HEK293 (cell line): ENCODE results near the gene LRFN4.

Experiments used
- CTCF ChIA-PET: fragments of 350-600 bp; formaldehyde crosslinking; extraction: SDS; loops from one replicate; lab custom pipeline; 2021; ENCODE audit warnings: antibody characterized with exemption; lab: Yijun Ruan, JAX
- POLR2A ChIA-PET: fragments of 300-600 bp; formaldehyde crosslinking; extraction: SDS; loops from one replicate; lab custom pipeline; 2020; ENCODE audit warnings: antibody characterized with exemption, inconsistent platforms; lab: Yijun Ruan, JAX
- H3K27ac ChIP-seq: fragments of 200-500 bp; sonication (Bioruptor generic); 2 replicates; pipeline ENCODE4 v1.5.1; 2014; ENCODE audit warnings: low read depth, low read length, control low read depth, inconsistent platforms; ENCODE audit errors: extremely low read depth
- H3K36me3 ChIP-seq, 2 experiments: fragments of 200-500 bp in 1 of 2; sonication (Bioruptor generic) in 1 of 2; 1 replicate in 1 of 2; 2 replicates in 1 of 2; pipeline ENCODE4 v1.5.1; 2014 to 2017; ENCODE audit warnings: inconsistent platforms in 2 of 2, low read length in 2 of 2; ENCODE audit not compliant: control insufficient read depth in 2 of 2, insufficient read depth in 1 of 2
- H3K4me1 ChIP-seq: fragments of 200-500 bp; sonication (Bioruptor generic); 2 replicates; pipeline ENCODE4 v1.5.1; 2014; ENCODE audit warnings: mild to moderate bottlenecking, low read length, inconsistent platforms; ENCODE audit not compliant: control insufficient read depth, insufficient read depth
- H3K4me3 ChIP-seq: 2 replicates; pipeline ENCODE4 v1.5.1; 2011; ENCODE audit warnings: low read depth, mild to moderate bottlenecking, control low read depth, low read length, moderate library complexity
- H3K9me3 ChIP-seq: fragments of 200-500 bp; sonication (Bioruptor generic); 2 replicates; pipeline ENCODE4 v1.5.1; 2014; ENCODE audit warnings: low read depth, low read length, inconsistent platforms; ENCODE audit not compliant: control insufficient read depth, insufficient read depth
- BCL11A ChIP-seq: fragments of 450-650 bp; formaldehyde crosslinking; IDR thresholded peaks from 2 replicates; pipeline ENCODE4 v1.5.1; 2016; ENCODE audit warnings: low read depth, missing biosample characterization, missing genetic modification characterization
- KLF7 ChIP-seq: fragments of 450-650 bp; formaldehyde crosslinking; IDR thresholded peaks from 2 replicates; pipeline ENCODE4 v1.5.1; 2016; ENCODE audit warnings: missing biosample characterization, missing genetic modification characterization, borderline replicate concordance
- MYNN ChIP-seq: fragments of 450-650 bp; formaldehyde crosslinking; IDR thresholded peaks from 2 replicates; pipeline ENCODE4 v1.5.1; 2016; ENCODE audit warnings: missing biosample characterization, missing genetic modification characterization, borderline replicate concordance
- PRDM4 ChIP-seq: fragments of 450-650 bp; formaldehyde crosslinking; IDR thresholded peaks from 2 replicates; pipeline ENCODE4 v1.5.1; 2017; ENCODE audit warnings: missing biosample characterization, missing genetic modification characterization
- SETDB1 ChIP-seq: IDR thresholded peaks from one replicate; pipeline ENCODE4 v1.6.1; 2017; ENCODE audit warnings: mild to moderate bottlenecking, low read length, moderate library complexity, mixed read lengths; ENCODE audit not compliant: insufficient read length
- ZBTB48 ChIP-seq: fragments of 450-650 bp; formaldehyde crosslinking; IDR thresholded peaks from 2 replicates; pipeline ENCODE4 v1.5.1; 2016; ENCODE audit warnings: missing biosample characterization, missing genetic modification characterization
- ZIC2 ChIP-seq: fragments of 450-650 bp; formaldehyde crosslinking; IDR thresholded peaks from 2 replicates; pipeline ENCODE4 v1.5.1; 2016; ENCODE audit warnings: missing biosample characterization, missing genetic modification characterization
- ZNF114 ChIP-seq: fragments of 450-650 bp; formaldehyde crosslinking; IDR thresholded peaks from 2 replicates; pipeline ENCODE4 v1.5.0; 2017; ENCODE audit warnings: missing biosample characterization, missing genetic modification characterization
- ZNF132 ChIP-seq: fragments of 450-650 bp; formaldehyde crosslinking; IDR thresholded peaks from 2 replicates; pipeline ENCODE4 v1.5.1; 2017; ENCODE audit warnings: missing biosample characterization, missing genetic modification characterization, borderline replicate concordance
- ZNF239 ChIP-seq: fragments of 450-650 bp; formaldehyde crosslinking; IDR thresholded peaks from 2 replicates; pipeline ENCODE4 v1.5.1; 2016; ENCODE audit warnings: missing biosample characterization, missing genetic modification characterization
- ZNF280C ChIP-seq: fragments of 450-650 bp; formaldehyde crosslinking; IDR thresholded peaks from 2 replicates; pipeline ENCODE4 v1.5.1; 2016; ENCODE audit warnings: missing biosample characterization, missing genetic modification characterization
- ZNF280D ChIP-seq: fragments of 450-650 bp; formaldehyde crosslinking; IDR thresholded peaks from 2 replicates; pipeline ENCODE4 v1.5.1; 2016; ENCODE audit warnings: missing biosample characterization, missing genetic modification characterization
- ZNF292 ChIP-seq: fragments of 450-650 bp; formaldehyde crosslinking; IDR thresholded peaks from 2 replicates; pipeline ENCODE4 v1.5.1; 2016; ENCODE audit warnings: low read depth, missing biosample characterization, missing genetic modification characterization, borderline replicate concordance
- ZNF302 ChIP-seq: fragments of 450-650 bp; formaldehyde crosslinking; IDR thresholded peaks from 2 replicates; pipeline ENCODE4 v1.5.1; 2016; ENCODE audit warnings: missing biosample characterization, missing genetic modification characterization, low read depth
- ZNF366 ChIP-seq: fragments of 450-650 bp; formaldehyde crosslinking; conservative IDR thresholded peaks from 2 replicates; pipeline ENCODE4 v1.5.1; 2016; ENCODE audit warnings: missing biosample characterization, missing genetic modification characterization
- ZNF426 ChIP-seq: fragments of 450-650 bp; formaldehyde crosslinking; IDR thresholded peaks from 2 replicates; pipeline ENCODE4 v1.5.1; 2017; ENCODE audit warnings: missing biosample characterization, missing genetic modification characterization, mild to moderate bottlenecking, inconsistent platforms, moderate library complexity

LRFN4 gene

GRCh38 chr11:66853242-66854229 lies 3.3 kb upstream of the LRFN4 start:
- ChIA-PET CTCF (interaction anchor here (1.2 kb wide), 1 partner anchor 122 kb away, joined by 3 read pairs; no protein-coding TSS in a partner anchor), POLR2A (interaction anchor here (3.5 kb wide), 1 partner anchor 9 kb away, joined by 40 read pairs; the partner anchor contains the start of gene RCE1)
- H3K4me1 ChIP-seq = no peaks in the 10 kb centered on the region
- no peak overlapping the region for H3K4me3 ChIP-seq
- H3K27ac ChIP-seq = no peak overlapping the region
- H3K9me3 ChIP-seq = no peaks in the 10 kb centered on the region
- peaks cover 0 to 26% of the 10 kb centered on the region in 2 experiments; a peak in 1 of 3 replicates for H3K36me3 ChIP-seq
- TF ChIP-seq ZBTB48 (tag by site-specific recombination) (no peak), PRDM4 (no peak), KLF7 (tag by site-specific recombination) (no peak), SETDB1 (no peak), ZNF114 (tag by site-specific recombination) (no peak), ZIC2 (tag by site-specific recombination) (no peak), ZNF239 (tag by site-specific recombination) (no peak), ZNF426 (tag by site-specific recombination) (no peak), MYNN (tag by site-specific recombination) (no peak), ZNF132 (tag by site-specific recombination) (no peak), ZNF292 (tag by site-specific recombination) (no peak), ZNF366 (tag by site-specific recombination) (no peak), ZNF280C (tag by site-specific recombination) (no peak), ZNF280D (tag by site-specific recombination) (no peak), ZNF302 (tag by site-specific recombination) (no peak), BCL11A (tag by site-specific recombination) (no peak)
